ENCODE results near the gene TMEM225B.
"Not testable (repeated sequence)": the region's sequence is repeated elsewhere in the genome, so short reads cannot be mapped to it uniquely, and the experiment has no call there.

DNA sequence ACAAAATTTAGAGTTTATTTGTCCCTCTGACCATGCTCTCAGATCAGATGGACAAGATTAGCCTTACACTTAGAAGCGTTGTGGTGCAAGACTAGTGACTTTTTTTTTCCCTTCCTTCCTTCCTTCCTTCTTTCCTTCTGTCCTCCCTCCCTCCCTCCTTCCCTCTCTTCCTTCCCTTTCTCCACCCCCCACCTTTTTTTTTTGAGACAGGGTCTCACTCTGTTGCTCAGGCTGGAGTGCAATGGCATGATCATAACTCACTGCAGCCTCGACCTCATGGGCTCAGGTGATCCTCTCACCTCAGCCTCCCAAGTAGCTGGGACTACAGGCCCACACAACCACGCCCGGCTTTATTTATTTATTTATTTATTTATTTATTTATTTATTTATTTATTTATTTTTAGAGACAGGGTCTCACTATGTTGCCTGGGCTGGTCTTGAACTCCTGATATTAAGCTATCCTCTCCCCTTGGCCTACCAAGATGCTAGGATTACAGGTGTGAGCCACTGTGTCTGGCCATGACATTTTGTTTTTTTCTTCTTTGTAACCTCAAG lies 17.2 kb upstream of the TMEM225B start:
- TF ChIP-seq, protein P1, sequence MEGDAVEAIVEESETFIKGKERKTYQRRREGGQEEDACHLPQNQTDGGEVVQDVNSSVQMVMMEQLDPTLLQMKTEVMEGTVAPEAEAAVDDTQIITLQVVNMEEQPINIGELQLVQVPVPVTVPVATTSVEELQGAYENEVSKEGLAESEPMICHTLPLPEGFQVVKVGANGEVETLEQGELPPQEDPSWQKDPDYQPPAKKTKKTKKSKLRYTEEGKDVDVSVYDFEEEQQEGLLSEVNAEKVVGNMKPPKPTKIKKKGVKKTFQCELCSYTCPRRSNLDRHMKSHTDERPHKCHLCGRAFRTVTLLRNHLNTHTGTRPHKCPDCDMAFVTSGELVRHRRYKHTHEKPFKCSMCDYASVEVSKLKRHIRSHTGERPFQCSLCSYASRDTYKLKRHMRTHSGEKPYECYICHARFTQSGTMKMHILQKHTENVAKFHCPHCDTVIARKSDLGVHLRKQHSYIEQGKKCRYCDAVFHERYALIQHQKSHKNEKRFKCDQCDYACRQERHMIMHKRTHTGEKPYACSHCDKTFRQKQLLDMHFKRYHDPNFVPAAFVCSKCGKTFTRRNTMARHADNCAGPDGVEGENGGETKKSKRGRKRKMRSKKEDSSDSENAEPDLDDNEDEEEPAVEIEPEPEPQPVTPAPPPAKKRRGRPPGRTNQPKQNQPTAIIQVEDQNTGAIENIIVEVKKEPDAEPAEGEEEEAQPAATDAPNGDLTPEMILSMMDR (IDR thresholded peaks at IDR 0.05) = not testable (repeated sequence)
- TF ChIP-seq EZH2 (IDR thresholded peaks at IDR 0.05; ENCODE audit: borderline replicate concordance, insufficient read depth, low read depth, low read length, poor library complexity, severe bottlenecking) = not testable (repeated sequence)

Measured in B cell (primary cell).